GM23338 (cell line): ENCODE results near the gene RHOA. TPM values are rescaled to one million over a fixed set of nuclear protein-coding genes. Genes with fewer than 3 reads are reported as not detected.

Source experiments
- ATAC-seq: fragments of 200-7000 bp; cut with Tn5 transposase; 3 replicates; pipeline ENCODE4 v1.9.1; 2020
- DNase-seq: peaks from one replicate; pipeline ENCODE4 v3.0.0-alpha.2; 2015; ENCODE audit warnings: low spot score
- H2AFZ ChIP-seq: fragments of 200-600 bp; sonication (generic); 2 replicates; pipeline ENCODE4 v1.8.0; 2016; ENCODE audit warnings: antibody characterized with exemption, mild to moderate bottlenecking, moderate library complexity
- H3F3A ChIP-seq: fragments of 200-600 bp; sonication (generic); replicated peaks from 2 replicates; pipeline ENCODE4 v1.8.0; 2017; ENCODE audit warnings: antibody characterized with exemption, mixed run types, low read depth
- H3K27ac ChIP-seq: fragments of 200-600 bp; sonication (generic); 2 replicates; pipeline ENCODE4 v1.6.1; 2016; ENCODE audit warnings: low read depth
- H3K27me3 ChIP-seq: fragments of 200-600 bp; sonication (generic); 2 replicates; pipeline ENCODE4 v1.8.0; 2016; ENCODE audit warnings: mild to moderate bottlenecking, mixed run types, moderate library complexity; ENCODE audit not compliant: insufficient read depth
- H3K36me3 ChIP-seq: fragments of 200-600 bp; sonication (generic); 2 replicates; pipeline ENCODE4 v1.8.0; 2016; ENCODE audit warnings: mild to moderate bottlenecking; ENCODE audit not compliant: insufficient read depth
- H3K4me1 ChIP-seq: fragments of 200-600 bp; sonication (generic); 2 replicates; pipeline ENCODE4 v1.8.0; 2016; ENCODE audit warnings: mild to moderate bottlenecking, moderate library complexity; ENCODE audit not compliant: insufficient read depth
- H3K4me2 ChIP-seq: fragments of 200-600 bp; sonication (generic); 2 replicates; pipeline ENCODE4 v1.7.1; 2017; ENCODE audit warnings: mixed run types
- H3K4me3 ChIP-seq: fragments of 200-600 bp; sonication (generic); 2 replicates; pipeline ENCODE4 v1.6.1; 2016; ENCODE audit warnings: mixed run types
- H3K79me2 ChIP-seq: fragments of 200-600 bp; sonication (generic); replicated peaks from 2 replicates; pipeline ENCODE4 v1.8.0; 2017; ENCODE audit warnings: mild to moderate bottlenecking; ENCODE audit not compliant: insufficient read depth
- H3K9me2 ChIP-seq: fragments of 200-600 bp; sonication (generic); 2 replicates; pipeline ENCODE4 v1.8.0; 2017; ENCODE audit not compliant: insufficient read depth
- H4K20me1 ChIP-seq: fragments of 200-600 bp; sonication (generic); replicated peaks from 2 replicates; pipeline ENCODE4 v1.8.0; 2017; ENCODE audit warnings: mild to moderate bottlenecking; ENCODE audit not compliant: insufficient read depth
- H3K27ac Mint-ChIP-seq: 2 replicates; pipeline ENCODE4 v1.8.0; 2020; ENCODE audit warnings: inconsistent platforms, mild to moderate bottlenecking, moderate library complexity, mixed read lengths
- H3K27me3 Mint-ChIP-seq: 3 replicates; pipeline ENCODE4 v1.8.0; 2022; ENCODE audit warnings: low read depth, mild to moderate bottlenecking, moderate library complexity, mixed read lengths, inconsistent platforms; ENCODE audit not compliant: insufficient read depth, poor library complexity
- H3K36me3 Mint-ChIP-seq: 3 replicates; pipeline ENCODE4 v1.8.0; 2021; ENCODE audit warnings: low read depth, mild to moderate bottlenecking, inconsistent platforms, moderate library complexity, mixed read lengths
- H3K4me1 Mint-ChIP-seq: 3 replicates; pipeline ENCODE4 v1.8.0; 2020; ENCODE audit warnings: mild to moderate bottlenecking, inconsistent platforms, mixed read lengths
- H3K4me3 Mint-ChIP-seq: 3 replicates; pipeline ENCODE4 v1.8.0; 2021; ENCODE audit warnings: moderate library complexity, mild to moderate bottlenecking, inconsistent platforms, mixed read lengths
- H3K9me3 Mint-ChIP-seq: 3 replicates; pipeline ENCODE4 v1.8.0; 2020; ENCODE audit warnings: moderate library complexity, mild to moderate bottlenecking, inconsistent platforms, mixed read lengths
- EZH2 ChIP-seq: fragments of 200-600 bp; sonication (generic); IDR thresholded peaks from one replicate; pipeline ENCODE4 v1.8.0; 2017; ENCODE audit warnings: antibody characterized with exemption, mild to moderate bottlenecking, low read depth; ENCODE audit not compliant: unreplicated experiment
- POLR2AphosphoS5 ChIP-seq: IDR thresholded peaks from 2 replicates; pipeline ENCODE4 v1.6.1; 2016; ENCODE audit warnings: antibody characterized with exemption, low read depth
- STAT1 ChIP-seq: IDR thresholded peaks from one replicate; pipeline ENCODE4 v1.6.1; 2016; ENCODE audit warnings: antibody characterized with exemption; ENCODE audit not compliant: unreplicated experiment
- polyA plus RNA-seq: library from polyadenylated mRNA; unstranded; fragments of >200 nt; fragmentation: Nextera tagmentation; extraction: Ambion mirVana; gene quantifications from 2 replicates; pipeline ENCODE4 v1.2.1, GENCODE V29; 2016
- total RNA-seq: library from RNA; depleted of rRNA; stranded (reverse); fragments of >200 nt; shearing (Covaris generic); gene quantifications from 2 replicates; pipeline ENCODE4 v1.2.3, GENCODE V29; 2014
- TF ChIP-seq, protein P1 (sequence below): IDR thresholded peaks from 2 replicates; pipeline ENCODE4 v1.6.1; 2016; ENCODE audit warnings: antibody characterized with exemption
- TF ChIP-seq, protein P2 (sequence below), 2 experiments: fragments of 200-600 bp in 1 of 2; sonication (generic) in 1 of 2; conservative IDR thresholded peaks; 2 replicates each; pipeline versions ENCODE4 v1.5.1 to v1.6.1; 2016 to 2017; ENCODE audit warnings: antibody characterized with exemption in 2 of 2, low read depth in 2 of 2, mild to moderate bottlenecking in 2 of 2, moderate library complexity in 1 of 2
- TF ChIP-seq, protein P3 (sequence below): IDR thresholded peaks from one replicate; pipeline ENCODE4 v1.6.1; 2018; ENCODE audit warnings: antibody characterized with exemption; ENCODE audit not compliant: unreplicated experiment

The RHOA gene
- total and polyA plus RNA-seq, 2 experiments from 2014 or later: 248 to 373 TPM

DNA sequence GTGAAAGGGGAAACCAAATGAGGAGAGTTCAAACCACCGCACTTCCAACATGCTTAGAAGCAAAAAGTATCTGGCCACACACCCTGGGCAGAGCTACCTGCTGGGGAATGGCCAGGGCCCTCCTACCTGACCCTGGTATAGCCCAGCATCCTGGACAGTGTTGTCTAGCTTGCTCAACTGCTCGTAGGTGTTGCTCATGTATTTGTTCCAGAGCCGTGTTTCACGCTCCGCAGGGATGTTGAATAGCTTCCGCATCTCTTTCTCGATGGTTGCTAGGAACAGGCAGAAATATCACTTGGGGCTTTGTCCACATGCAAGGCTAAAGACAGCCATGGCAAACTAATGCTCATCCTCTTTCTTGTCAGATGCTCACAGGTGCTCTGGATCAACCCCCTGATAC is 87.0 kb downstream of the RHOA start:
- Histone ChIP-seq H3K79me2 (no peaks in the 10 kb centered on the region), H3K36me3 (peaks cover 13% of the 10 kb centered on the region), H3K4me1 (no peaks in the 10 kb centered on the region), H4K20me1 (no peaks in the 10 kb centered on the region; the same call in 1 of the 2 replicates), H3K27ac (no peak overlapping the region), H3K4me2 (no peak overlapping the region), H3K9me2 (no peaks in the 10 kb centered on the region), H3F3A (no peaks in the 10 kb centered on the region), H3K27me3 (no peaks in the 10 kb centered on the region), H2AFZ (no peak overlapping the region), H3K4me3 (no peak overlapping the region)
- H3K27me3 Mint-ChIP-seq: no peaks in the 10 kb centered on the region
- peaks cover 67% of the 10 kb centered on the region for H3K36me3 Mint-ChIP-seq
- no peak overlapping the region for H3K27ac Mint-ChIP-seq
- DNase-seq (no peak), ATAC-seq (no peak)
- no peak overlapping the region for H3K4me3 Mint-ChIP-seq
- no peaks in the 10 kb centered on the region for H3K4me1 Mint-ChIP-seq
- no peaks in the 10 kb centered on the region for H3K9me3 Mint-ChIP-seq
- TF ChIP-seq, protein P1, sequence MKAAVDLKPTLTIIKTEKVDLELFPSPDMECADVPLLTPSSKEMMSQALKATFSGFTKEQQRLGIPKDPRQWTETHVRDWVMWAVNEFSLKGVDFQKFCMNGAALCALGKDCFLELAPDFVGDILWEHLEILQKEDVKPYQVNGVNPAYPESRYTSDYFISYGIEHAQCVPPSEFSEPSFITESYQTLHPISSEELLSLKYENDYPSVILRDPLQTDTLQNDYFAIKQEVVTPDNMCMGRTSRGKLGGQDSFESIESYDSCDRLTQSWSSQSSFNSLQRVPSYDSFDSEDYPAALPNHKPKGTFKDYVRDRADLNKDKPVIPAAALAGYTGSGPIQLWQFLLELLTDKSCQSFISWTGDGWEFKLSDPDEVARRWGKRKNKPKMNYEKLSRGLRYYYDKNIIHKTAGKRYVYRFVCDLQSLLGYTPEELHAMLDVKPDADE: no peak
- no peak for TF ChIP-seq EZH2
- no peak for TF ChIP-seq STAT1
- TF ChIP-seq, protein P2, sequence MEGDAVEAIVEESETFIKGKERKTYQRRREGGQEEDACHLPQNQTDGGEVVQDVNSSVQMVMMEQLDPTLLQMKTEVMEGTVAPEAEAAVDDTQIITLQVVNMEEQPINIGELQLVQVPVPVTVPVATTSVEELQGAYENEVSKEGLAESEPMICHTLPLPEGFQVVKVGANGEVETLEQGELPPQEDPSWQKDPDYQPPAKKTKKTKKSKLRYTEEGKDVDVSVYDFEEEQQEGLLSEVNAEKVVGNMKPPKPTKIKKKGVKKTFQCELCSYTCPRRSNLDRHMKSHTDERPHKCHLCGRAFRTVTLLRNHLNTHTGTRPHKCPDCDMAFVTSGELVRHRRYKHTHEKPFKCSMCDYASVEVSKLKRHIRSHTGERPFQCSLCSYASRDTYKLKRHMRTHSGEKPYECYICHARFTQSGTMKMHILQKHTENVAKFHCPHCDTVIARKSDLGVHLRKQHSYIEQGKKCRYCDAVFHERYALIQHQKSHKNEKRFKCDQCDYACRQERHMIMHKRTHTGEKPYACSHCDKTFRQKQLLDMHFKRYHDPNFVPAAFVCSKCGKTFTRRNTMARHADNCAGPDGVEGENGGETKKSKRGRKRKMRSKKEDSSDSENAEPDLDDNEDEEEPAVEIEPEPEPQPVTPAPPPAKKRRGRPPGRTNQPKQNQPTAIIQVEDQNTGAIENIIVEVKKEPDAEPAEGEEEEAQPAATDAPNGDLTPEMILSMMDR (conservative IDR thresholded peaks at IDR 0.05; ENCODE audit: low read depth in 2 of 2): no peak
- TF ChIP-seq, protein P3, sequence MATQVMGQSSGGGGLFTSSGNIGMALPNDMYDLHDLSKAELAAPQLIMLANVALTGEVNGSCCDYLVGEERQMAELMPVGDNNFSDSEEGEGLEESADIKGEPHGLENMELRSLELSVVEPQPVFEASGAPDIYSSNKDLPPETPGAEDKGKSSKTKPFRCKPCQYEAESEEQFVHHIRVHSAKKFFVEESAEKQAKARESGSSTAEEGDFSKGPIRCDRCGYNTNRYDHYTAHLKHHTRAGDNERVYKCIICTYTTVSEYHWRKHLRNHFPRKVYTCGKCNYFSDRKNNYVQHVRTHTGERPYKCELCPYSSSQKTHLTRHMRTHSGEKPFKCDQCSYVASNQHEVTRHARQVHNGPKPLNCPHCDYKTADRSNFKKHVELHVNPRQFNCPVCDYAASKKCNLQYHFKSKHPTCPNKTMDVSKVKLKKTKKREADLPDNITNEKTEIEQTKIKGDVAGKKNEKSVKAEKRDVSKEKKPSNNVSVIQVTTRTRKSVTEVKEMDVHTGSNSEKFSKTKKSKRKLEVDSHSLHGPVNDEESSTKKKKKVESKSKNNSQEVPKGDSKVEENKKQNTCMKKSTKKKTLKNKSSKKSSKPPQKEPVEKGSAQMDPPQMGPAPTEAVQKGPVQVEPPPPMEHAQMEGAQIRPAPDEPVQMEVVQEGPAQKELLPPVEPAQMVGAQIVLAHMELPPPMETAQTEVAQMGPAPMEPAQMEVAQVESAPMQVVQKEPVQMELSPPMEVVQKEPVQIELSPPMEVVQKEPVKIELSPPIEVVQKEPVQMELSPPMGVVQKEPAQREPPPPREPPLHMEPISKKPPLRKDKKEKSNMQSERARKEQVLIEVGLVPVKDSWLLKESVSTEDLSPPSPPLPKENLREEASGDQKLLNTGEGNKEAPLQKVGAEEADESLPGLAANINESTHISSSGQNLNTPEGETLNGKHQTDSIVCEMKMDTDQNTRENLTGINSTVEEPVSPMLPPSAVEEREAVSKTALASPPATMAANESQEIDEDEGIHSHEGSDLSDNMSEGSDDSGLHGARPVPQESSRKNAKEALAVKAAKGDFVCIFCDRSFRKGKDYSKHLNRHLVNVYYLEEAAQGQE: no peak

DNA sequence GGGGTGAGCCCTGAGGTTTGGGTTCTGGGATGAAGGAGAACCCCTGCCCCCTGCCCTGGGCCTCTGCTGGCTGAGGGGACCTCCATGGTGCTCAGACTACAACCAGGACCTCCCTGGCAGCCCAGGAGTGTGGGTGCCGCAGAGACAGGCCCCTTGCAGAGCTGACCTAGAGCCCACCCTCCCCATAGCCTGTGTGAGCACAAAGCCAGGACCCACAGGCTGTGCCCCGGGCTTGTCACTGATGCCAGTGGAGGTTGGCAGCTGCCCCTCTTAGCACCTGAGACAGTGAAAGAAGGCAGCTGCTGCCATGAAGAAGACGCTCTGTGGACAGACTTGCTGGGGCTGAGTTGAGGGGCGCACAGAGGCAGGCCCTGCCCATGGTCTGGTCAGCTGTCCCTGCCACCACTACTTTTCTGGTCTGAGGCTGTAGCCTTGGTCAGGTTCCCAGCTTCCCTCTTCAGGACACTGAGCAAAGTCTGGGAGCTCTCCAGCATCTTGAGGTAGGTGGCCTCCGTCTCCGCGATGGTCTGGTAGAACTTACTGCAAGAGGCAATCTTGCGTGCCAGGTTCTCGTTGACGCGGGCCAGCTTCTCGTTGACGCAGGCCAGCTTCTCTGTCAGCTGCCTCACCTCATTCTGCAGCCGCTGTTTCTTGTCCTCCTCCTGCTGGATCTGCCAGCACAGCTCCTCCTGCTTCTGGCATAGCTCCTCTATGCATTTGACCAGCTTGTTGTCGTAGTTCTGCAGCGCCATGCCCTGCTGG is 94.9 kb downstream of the RHOA start:
- H3K4me3 Mint-ChIP-seq: no peak overlapping the region
- H3K36me3 ChIP-seq: peaks cover 3% of the 10 kb centered on the region

More for the DNA sequence above, 94.9 kb downstream of the RHOA start:
- no peaks in the 10 kb centered on the region for H3F3A ChIP-seq
- H2AFZ ChIP-seq: no peak overlapping the region
- no peak for ATAC-seq
- Mint-ChIP-seq H3K27ac (no peak overlapping the region), H3K9me3 (no peaks in the 10 kb centered on the region), H3K4me1 (no peaks in the 10 kb centered on the region), H3K36me3 (peaks cover 29% of the 10 kb centered on the region), H3K27me3 (peaks cover 2% of the 10 kb centered on the region)
- H3K27me3 ChIP-seq: no peaks in the 10 kb centered on the region
- H4K20me1 ChIP-seq: no peaks in the 10 kb centered on the region
- H3K4me3 ChIP-seq: no peak overlapping the region
- no peak overlapping the region for H3K4me2 ChIP-seq
- no peaks in the 10 kb centered on the region for H3K79me2 ChIP-seq
- TF ChIP-seq EZH2 (no peak), POLR2AphosphoS5 (no peak)
- TF ChIP-seq, protein P1: no peak
- DNase-seq: no peak
- no peaks in the 10 kb centered on the region for H3K4me1 ChIP-seq
- H3K9me2 ChIP-seq: no peaks in the 10 kb centered on the region
- no peak overlapping the region for H3K27ac ChIP-seq
